A673 (cell line): ENCODE measurements around the gene LALBA. TPM values are rescaled to one million over a fixed set of nuclear protein-coding genes. Genes with fewer than 3 reads are reported as not detected.
A peak's percentile ranks its signal among the peaks of the same experiment; 100 is the strongest.

Source experiments
- BruUV-seq: library from RNA; stranded (reverse); fragments of 400-500 nt; replicated peaks from 2 replicates; lab custom pipeline; 2021; lab: Mats Ljungman, UMichigan
- CTCF ChIA-PET: fragments of 300-600 bp; sonication (Branson Sonifier 250); formaldehyde crosslinking; loops from one replicate; lab custom pipeline; 2022; ENCODE audit warnings: antibody characterized with exemption; lab: Charles Lee
- POLR2A ChIA-PET: fragments of 300-600 bp; sonication (Branson Sonifier 250); formaldehyde crosslinking; loops from one replicate; lab custom pipeline; 2022; ENCODE audit warnings: antibody characterized with exemption; ENCODE audit not compliant: low non-redundant PET; lab: Charles Lee
- DNase-seq: peaks from one replicate; pipeline ENCODE4 v3.0.0-alpha.2; 2015; ENCODE audit warnings: low spot score
- H3K27ac ChIP-seq: fragments of 200-600 bp; sonication (generic); 2 replicates; pipeline ENCODE4 v1.5.1; 2016; ENCODE audit warnings: mixed run types, low read depth, mild to moderate bottlenecking, mixed read lengths, antibody characterized with exemption, low read length; ENCODE audit not compliant: poor library complexity, severe bottlenecking
- H3K27me3 ChIP-seq: fragments of 200-600 bp; sonication (generic); replicated peaks from 2 replicates; pipeline ENCODE4 v1.6.1; 2017; ENCODE audit warnings: mixed run types, low read depth, mild to moderate bottlenecking, mixed read lengths, antibody characterized with exemption, low read length; ENCODE audit not compliant: insufficient read depth, poor library complexity
- H3K36me3 ChIP-seq: fragments of 200-600 bp; sonication (generic); 2 replicates; pipeline ENCODE4 v1.6.1; 2016; ENCODE audit warnings: mixed run types, mild to moderate bottlenecking, mixed read lengths, antibody characterized with exemption, low read length; ENCODE audit not compliant: insufficient read depth, poor library complexity, severe bottlenecking
- H3K4me1 ChIP-seq: fragments of 200-600 bp; sonication (generic); 2 replicates; pipeline ENCODE4 v1.6.1; 2017; ENCODE audit warnings: mixed run types, mild to moderate bottlenecking, mixed read lengths, antibody characterized with exemption, low read length; ENCODE audit not compliant: insufficient read depth, poor library complexity, severe bottlenecking
- H3K4me3 ChIP-seq: fragments of 200-600 bp; sonication (generic); 2 replicates; pipeline ENCODE4 v1.5.1; 2016; ENCODE audit warnings: low read depth, mixed run types, mild to moderate bottlenecking, mixed read lengths, low read length; ENCODE audit not compliant: poor library complexity, severe bottlenecking
- H3K9me3 ChIP-seq: fragments of 200-600 bp; sonication (generic); 2 replicates; pipeline ENCODE4 v1.6.1; 2016; ENCODE audit warnings: mixed run types, low read depth, mild to moderate bottlenecking, mixed read lengths, antibody characterized with exemption, low read length; ENCODE audit not compliant: poor library complexity, severe bottlenecking
- EZH2 ChIP-seq: fragments of 200-600 bp; sonication (generic); IDR thresholded peaks from 2 replicates; pipeline ENCODE4 v1.6.1; 2017; ENCODE audit warnings: borderline replicate concordance, low read depth, mild to moderate bottlenecking, mixed read lengths, antibody characterized with exemption, low read length; ENCODE audit not compliant: poor library complexity, severe bottlenecking
- intact Hi-C: fragments of 100-400 bp; cut with micrococcal nuclease; formaldehyde crosslinking; loops from one replicate; pipeline ENCODE4 v1.10.0; 2022; ENCODE audit not compliant: unreplicated experiment
- total RNA-seq: library from RNA; stranded (reverse); gene quantifications from 2 replicates; pipeline ENCODE4 v1.2.3, GENCODE V29; 2021
- TF ChIP-seq, protein P1 (sequence below): fragments of 300-800, 200-600 bp; sonication (generic); conservative IDR thresholded peaks from 2 replicates; pipeline ENCODE4 v1.5.1; 2017; ENCODE audit warnings: low read depth, mild to moderate bottlenecking, antibody characterized with exemption, low read length, moderate library complexity, mixed read lengths

Gene LALBA
- total RNA-seq, 1 experiment from 2014 or later: not detected

DNA sequence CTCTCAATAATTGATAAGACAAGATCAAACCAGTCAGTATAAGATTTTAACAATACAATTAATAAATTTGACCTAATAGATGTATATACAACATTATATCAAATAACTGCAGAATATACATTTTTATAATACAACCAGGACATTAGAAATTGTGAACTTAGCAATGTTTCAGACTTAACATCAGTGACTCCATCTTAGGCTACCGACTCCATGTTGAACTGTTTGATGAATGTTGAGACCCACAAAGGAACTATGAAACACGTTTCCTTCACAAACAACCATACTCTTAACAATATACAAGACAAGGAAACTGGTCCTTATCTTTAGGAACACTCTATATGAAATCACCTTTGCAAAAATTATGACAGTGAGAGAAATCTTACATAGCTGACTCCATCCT lies 13.9 kb upstream of the LALBA start:
- BruUV-seq: no TSS peak
- no peak for TF ChIP-seq EZH2
- TF ChIP-seq, protein P1, sequence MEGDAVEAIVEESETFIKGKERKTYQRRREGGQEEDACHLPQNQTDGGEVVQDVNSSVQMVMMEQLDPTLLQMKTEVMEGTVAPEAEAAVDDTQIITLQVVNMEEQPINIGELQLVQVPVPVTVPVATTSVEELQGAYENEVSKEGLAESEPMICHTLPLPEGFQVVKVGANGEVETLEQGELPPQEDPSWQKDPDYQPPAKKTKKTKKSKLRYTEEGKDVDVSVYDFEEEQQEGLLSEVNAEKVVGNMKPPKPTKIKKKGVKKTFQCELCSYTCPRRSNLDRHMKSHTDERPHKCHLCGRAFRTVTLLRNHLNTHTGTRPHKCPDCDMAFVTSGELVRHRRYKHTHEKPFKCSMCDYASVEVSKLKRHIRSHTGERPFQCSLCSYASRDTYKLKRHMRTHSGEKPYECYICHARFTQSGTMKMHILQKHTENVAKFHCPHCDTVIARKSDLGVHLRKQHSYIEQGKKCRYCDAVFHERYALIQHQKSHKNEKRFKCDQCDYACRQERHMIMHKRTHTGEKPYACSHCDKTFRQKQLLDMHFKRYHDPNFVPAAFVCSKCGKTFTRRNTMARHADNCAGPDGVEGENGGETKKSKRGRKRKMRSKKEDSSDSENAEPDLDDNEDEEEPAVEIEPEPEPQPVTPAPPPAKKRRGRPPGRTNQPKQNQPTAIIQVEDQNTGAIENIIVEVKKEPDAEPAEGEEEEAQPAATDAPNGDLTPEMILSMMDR: no peak
- H3K9me3 ChIP-seq: no peaks in the 10 kb centered on the region
- no peak overlapping the region for H3K27ac ChIP-seq
- CTCF ChIA-PET: no interaction called here
- intact Hi-C loops: no loop called here
- H3K4me3 ChIP-seq: no peak overlapping the region
- H3K27me3 ChIP-seq: no peaks in the 10 kb centered on the region
- DNase-seq: no peak
- H3K4me1 ChIP-seq: no peaks in the 10 kb centered on the region
- POLR2A ChIA-PET: no interaction called here
- no peaks in the 10 kb centered on the region for H3K36me3 ChIP-seq

DNA sequence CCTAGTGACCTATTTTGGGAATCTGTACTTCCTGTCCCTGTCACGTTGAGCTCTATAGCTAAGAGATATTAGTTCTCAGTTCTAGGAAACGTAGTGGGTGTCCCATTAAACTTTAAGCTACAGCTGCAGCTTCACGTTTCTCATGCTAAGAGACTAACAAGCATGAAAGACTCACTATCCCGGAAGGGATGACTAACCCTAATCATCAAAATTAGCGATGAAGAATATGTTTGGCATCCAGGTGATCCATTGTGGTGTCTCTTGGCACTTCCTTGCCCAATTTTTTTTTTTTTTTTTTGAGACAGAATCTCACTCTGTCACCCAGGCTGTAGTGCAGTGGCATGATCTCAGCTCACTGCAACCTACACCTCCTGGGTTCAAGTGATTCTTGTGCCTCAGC lies 11.0 kb upstream of the LALBA start:
- H3K4me1 ChIP-seq: no peaks in the 10 kb centered on the region
- intact Hi-C loops: no loop called here
- no peak overlapping the region for H3K27ac ChIP-seq
- DNase-seq: no peak
- H3K36me3 ChIP-seq: no peaks in the 10 kb centered on the region
- H3K4me3 ChIP-seq: no peak overlapping the region
- H3K9me3 ChIP-seq: no peaks in the 10 kb centered on the region
- no peaks in the 10 kb centered on the region for H3K27me3 ChIP-seq
- ChIA-PET POLR2A (no interaction called here), CTCF (no interaction called here)
- no TSS peak for BruUV-seq
- TF ChIP-seq, protein P1: no peak
- no peak for TF ChIP-seq EZH2

DNA sequence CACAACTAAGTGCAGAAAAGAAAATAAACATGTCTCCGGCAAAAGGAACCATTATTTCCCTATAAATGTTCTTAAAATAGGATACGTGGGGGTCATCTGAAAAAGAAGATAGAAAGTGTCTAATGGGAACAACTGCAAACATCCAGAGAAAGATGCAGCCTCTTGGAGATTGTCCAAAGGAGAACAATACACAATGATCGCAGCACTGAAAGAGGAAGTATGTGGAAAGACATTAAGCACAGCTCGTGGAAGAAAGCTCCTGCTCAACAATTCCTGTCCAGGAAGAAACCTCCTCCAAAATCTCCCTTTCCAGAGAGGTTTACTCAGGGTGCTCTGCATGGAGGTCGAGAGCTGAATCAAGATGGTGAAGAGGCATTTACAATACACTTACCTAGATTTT lies 2.5 kb upstream of the LALBA start:
- intact Hi-C loops: no loop called here
- no peak overlapping the region for H3K27ac ChIP-seq
- TF ChIP-seq EZH2: no peak
- TF ChIP-seq, protein P1: no peak
- no peaks in the 10 kb centered on the region for H3K4me1 ChIP-seq
- POLR2A ChIA-PET: no interaction called here
- peak; percentile 11 for DNase-seq
- H3K36me3 ChIP-seq: no peaks in the 10 kb centered on the region
- BruUV-seq: no TSS peak
- no peaks in the 10 kb centered on the region for H3K9me3 ChIP-seq
- peaks cover 6% of the 10 kb centered on the region for H3K27me3 ChIP-seq
- CTCF ChIA-PET: no interaction called here
- no peak overlapping the region for H3K4me3 ChIP-seq
